Astrocyte (in vitro differentiated cells and primary cell): ENCODE measurements around the gene YIPF6.

ENCODE experiments used
- CTCF ChIP-seq: IDR thresholded peaks from 2 replicates; pipeline ENCODE4 v1.5.1; 2011; ENCODE audit warnings: low read depth, mild to moderate bottlenecking, inconsistent platforms, low read length, moderate library complexity; ENCODE audit not compliant: insufficient read depth
- EZH2 ChIP-seq: IDR thresholded peaks from 2 replicates; pipeline ENCODE4 v1.6.1; 2012; ENCODE audit warnings: mild to moderate bottlenecking, low read length, inconsistent platforms; ENCODE audit not compliant: insufficient read depth

- TF ChIP-seq CTCF: no peak
- TF ChIP-seq EZH2: no peak
Observed at GRCh38 chrX:68571610-68572311, 72.9 kb downstream of the YIPF6 start.
